NCI-H510A treated with DMSO at 0.1 percent for 48 hours (cell line): ENCODE measurements around the gene IL11RA.
A peak's percentile ranks its signal among the peaks of the same experiment; 100 is the strongest.

ENCODE experiments used
- DNase-seq: peaks from one replicate; lab custom pipeline; 2025; lab: John Stamatoyannopoulos, UW

IL11RA gene

GRCh38 chr9:34687276-34688030 lies 35.5 kb downstream of the IL11RA start:
- no peak for DNase-seq

GRCh38 chr9:34688329-34689115 lies 36.5 kb downstream of the IL11RA start:
- no peak for DNase-seq

- peak; percentile 5 for DNase-seq
These were observed 37.1 kb downstream of the IL11RA start for GRCh38 chr9:34689116-34689470.

DNA sequence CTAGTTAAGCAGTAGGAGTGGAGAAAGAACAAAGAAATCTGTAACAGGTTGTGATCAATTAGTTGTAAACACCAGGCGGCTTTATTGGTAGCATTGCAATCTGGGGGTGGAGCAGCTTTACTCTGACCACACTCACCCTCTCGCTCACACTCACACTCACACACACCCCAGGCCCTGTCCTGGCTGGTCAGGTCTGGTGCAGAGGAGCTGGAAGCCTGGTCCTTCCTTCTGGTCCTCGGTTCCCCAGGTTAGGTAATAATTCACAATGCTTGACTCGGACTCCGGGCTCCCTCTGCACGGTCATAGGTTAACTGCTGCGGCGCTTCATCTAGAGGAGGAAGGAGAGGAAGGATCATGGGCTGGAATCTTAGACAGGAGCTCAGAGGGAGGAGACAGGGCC lies 37.5 kb downstream of the IL11RA start:
- DNase-seq, result no peak

GRCh38 chr9:34690983-34691935 lies 39.3 kb downstream of the IL11RA start, which contains the start of gene CCL19:
TSS of gene CCL19 (minus strand) at chr9:34691276. CDS start at chr9:34691139, 137 bp downstream.
- no peak for DNase-seq

GRCh38 chr9:34691936-34692315 lies 39.9 kb downstream of the IL11RA start:
- DNase-seq, result no peak

- no peak for DNase-seq
These were observed 41.6 kb downstream of the IL11RA start for GRCh38 chr9:34693560-34693959.

DNA sequence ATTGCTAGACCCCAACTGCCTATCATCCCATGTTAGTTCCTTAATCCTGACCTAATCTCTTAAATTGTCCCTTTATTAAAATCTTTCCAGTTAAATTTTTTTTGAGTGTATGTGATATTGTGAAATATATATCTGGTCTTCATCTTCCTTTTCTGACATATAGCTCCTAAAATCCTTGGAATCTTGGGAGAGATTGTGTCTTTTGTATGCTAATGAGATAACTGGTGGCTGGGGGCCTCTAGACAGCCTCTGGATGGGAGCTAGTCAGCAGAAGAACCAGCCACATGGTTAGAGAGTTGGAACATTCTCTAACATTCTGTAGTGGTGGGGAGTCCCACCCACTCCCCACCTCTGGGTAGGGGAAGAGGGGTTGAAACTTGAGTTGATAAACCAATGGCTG lies 42.8 kb downstream of the IL11RA start:
- DNase-seq, result no peak

GRCh38 chr9:34701023-34701768 lies 49.2 kb downstream of the IL11RA start:
- DNase-seq, result peak; percentile 42

DNA sequence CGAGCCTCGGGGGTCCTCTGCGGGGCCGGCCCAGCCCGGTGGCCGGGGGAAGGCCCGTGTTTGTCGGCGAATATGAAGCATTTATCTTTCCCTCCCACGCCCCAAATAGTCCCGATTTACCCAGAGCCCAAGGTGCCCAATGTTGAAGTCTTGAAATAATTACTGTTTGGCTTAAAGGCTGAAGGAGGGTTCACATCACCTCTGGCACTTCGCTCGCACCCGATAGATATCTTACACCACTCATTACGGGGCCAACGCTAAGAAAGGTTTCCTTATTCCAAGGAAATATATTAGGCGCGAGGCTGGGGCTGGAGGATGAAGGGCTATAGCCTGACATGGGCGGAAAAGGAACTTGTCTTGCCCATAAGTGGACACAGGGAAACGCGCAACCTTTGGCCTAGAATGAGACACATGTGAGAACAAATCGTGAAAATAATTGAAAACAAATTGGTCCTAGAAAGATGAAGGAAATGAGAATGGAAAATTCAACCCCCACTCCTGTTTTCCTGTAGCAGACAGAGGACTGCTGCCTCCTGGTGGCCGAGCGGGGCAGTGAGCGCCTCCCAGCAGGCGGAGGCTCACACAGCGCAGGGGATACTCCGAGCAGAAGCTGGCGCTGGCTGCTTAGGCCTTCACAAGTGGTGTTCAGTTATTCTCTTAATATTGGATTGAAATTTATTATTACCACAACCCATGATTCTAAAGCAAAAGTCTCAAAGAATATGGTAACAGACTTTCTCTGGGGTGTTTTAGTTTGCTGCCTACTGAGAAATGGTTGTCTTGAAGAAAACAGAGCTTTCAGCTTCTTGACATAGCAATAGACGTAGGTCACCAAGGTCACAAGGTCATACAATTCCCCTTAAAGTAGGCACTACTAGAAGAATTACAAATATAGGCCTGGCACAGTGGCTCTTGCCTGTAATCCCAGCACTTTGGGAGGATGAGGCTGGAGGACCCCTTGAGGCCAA lies 50.1 kb downstream of the IL11RA start:
- peak; percentile 54 for DNase-seq

- DNase-seq, result no peak
These were observed 55.1 kb downstream of the IL11RA start for GRCh38 chr9:34707130-34707529.

DNA sequence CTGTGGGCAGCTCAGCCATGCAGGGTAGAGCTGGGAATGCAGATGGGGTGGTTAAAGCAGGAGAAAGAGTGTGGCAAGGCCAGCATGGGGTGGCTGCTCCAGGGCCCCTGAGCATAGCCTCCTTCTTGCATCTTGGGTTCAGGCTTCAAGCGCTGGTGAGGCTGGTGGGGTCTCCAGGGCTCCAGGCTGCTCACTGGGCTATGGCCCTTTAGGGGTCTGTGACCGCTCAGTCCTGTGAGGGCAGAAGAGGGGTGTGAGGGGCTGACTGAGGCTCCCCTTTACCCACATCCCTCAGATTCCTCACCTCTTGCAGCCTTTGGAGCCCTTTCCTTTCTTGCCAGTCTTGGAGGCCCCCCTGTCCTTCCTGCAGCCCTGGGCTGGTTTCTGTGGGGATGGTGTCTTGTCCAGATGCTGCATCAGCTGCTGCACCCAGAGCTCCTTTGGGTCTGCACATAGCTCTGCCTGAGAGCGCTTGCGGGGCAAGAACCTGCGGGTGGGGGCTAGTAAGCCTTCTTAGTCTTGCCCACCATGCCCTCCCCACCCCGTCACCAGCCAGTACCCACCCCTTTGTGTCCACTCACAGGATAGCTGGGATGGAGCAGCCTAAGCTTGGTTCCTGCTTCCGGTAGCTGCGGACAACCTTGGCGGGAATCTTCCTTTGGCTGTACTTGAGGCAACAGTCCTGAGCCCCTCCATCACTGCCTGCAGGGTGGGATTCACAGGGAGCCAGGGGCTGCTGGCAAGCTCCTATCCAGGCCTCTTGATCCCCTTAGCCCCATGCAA lies 57.4 kb downstream of the IL11RA start:
- DNase-seq, result no peak

- no peak for DNase-seq
These were observed 58.0 kb downstream of the IL11RA start, which contains the start of gene CCL21 for GRCh38 chr9:34710023-34710422. TSS of gene CCL21 (minus strand) at chr9:34710136. CDS start at chr9:34710066, 70 bp downstream.
